ENCODE results near the gene SLC25A12. TPM values are rescaled to one million over a fixed set of nuclear protein-coding genes. Genes with fewer than 3 reads are reported as not detected.

SLC25A12 gene
- polyA plus RNA-seq, 2 of the 4 experiments (the other 2 are of a cell fraction) = 12.5 to 26.8 TPM

GRCh38 chr2:171880774-171881173, 13.3 kb downstream of the SLC25A12 start (continued):
- no peak for TF ChIP-seq E2F6 (IDR thresholded peaks at IDR 0.05; ENCODE audit: borderline replicate concordance, low read depth)

- WGBS (ENCODE audit: missing lambda C conversion rate) = 93% methylated on average over 1 of the region's 1 CpG
- CTCF ChIA-PET = interaction anchor here (1.1 to 1.2 kb wide), 2 partner anchors 10 to 19 kb away, joined by 3 read pairs; no protein-coding TSS in a partner anchor
Observed at GRCh38 chr2:171879865-171880264, 14.2 kb downstream of the SLC25A12 start.

GRCh38 chr2:171878481-171878993, 15.5 kb downstream of the SLC25A12 start:
- CTCF ChIA-PET = interaction anchor here (1.1 kb wide), 1 partner anchor 12 kb away, joined by 3 read pairs; no protein-coding TSS in a partner anchor
- Histone ChIP-seq H3K4me2 (0 out of 3 replicates have a peak overlapping the region, but pooled peaks have one; percentile 4), H3K4me1 (0 out of 3 replicates have a peak, but pooled peaks cover 5% of the 10 kb centered on the region), H3K27ac (no peak overlapping the region), H3K9me3 (no peaks in the 10 kb centered on the region), H3K4me3 (no peak overlapping the region)
- DNase-seq (ENCODE audit: low read depth in 1 of 2, low spot score in 1 of 2) (no peak), ATAC-seq (peak in 1 of 2 experiments; percentile 43; a peak in 1 of 6 replicates), FAIRE-seq (no peak)
- WGBS (ENCODE audit: missing lambda C conversion rate) = 86% methylated on average over 2 of the region's 2 CpGs
- POLR2A ChIA-PET = no interaction called here
- TF ChIP-seq HES2 (IDR thresholded peaks at IDR 0.05) = no peak
- TF ChIP-seq EHF (CRISPR knock-in tag; IDR thresholded peaks at IDR 0.05) = no peak
- TF ChIP-seq USF2 (IDR thresholded peaks at IDR 0.05) = no peak
- TF ChIP-seq CTCF (IDR thresholded peaks at IDR 0.05) = no peak
- TF ChIP-seq ATOH8 (CRISPR knock-in tag; IDR thresholded peaks at IDR 0.05; ENCODE audit: low read depth) = no peak
- no peak for TF ChIP-seq NR3C1 (IDR thresholded peaks at IDR 0.05)
- no peak for TF ChIP-seq PHF8 (IDR thresholded peaks at IDR 0.05; ENCODE audit: borderline replicate concordance, low read depth)
- no peak for TF ChIP-seq ESRRA (IDR thresholded peaks at IDR 0.05; ENCODE audit: borderline replicate concordance, low read length)
- no peak for TF ChIP-seq MAFK (IDR thresholded peaks at IDR 0.05; ENCODE audit: partially characterized antibody)
- TF ChIP-seq BCL3 (IDR thresholded peaks at IDR 0.05) = no peak
- TF ChIP-seq KDM5A (IDR thresholded peaks at IDR 0.05) = no peak
- no peak for TF ChIP-seq E2F6 (IDR thresholded peaks at IDR 0.05; ENCODE audit: borderline replicate concordance, low read depth)

More at GRCh38 chr2:171879865-171880264, 14.2 kb downstream of the SLC25A12 start:
- POLR2A ChIA-PET = no interaction called here
- no peak for TF ChIP-seq KDM1A (IDR thresholded peaks at IDR 0.05; ENCODE audit: low read depth)
- no peak for TF ChIP-seq ATOH8 (CRISPR knock-in tag; IDR thresholded peaks at IDR 0.05; ENCODE audit: low read depth)
- TF ChIP-seq CTCF (IDR thresholded peaks at IDR 0.05) = no peak
- no peak for TF ChIP-seq ZFP36 (IDR thresholded peaks at IDR 0.05; ENCODE audit: borderline replicate concordance, partially characterized antibody)
- TF ChIP-seq EP300 (IDR thresholded peaks at IDR 0.05) = no peak
- no peak for TF ChIP-seq CBX8 (IDR thresholded peaks at IDR 0.05)
- TF ChIP-seq GATA3 (IDR thresholded peaks at IDR 0.05; ENCODE audit: borderline replicate concordance) = no peak
- TF ChIP-seq CHD2 (IDR thresholded peaks at IDR 0.05; ENCODE audit: low read length, partially characterized antibody) = no peak
- TF ChIP-seq FOSL2 (IDR thresholded peaks at IDR 0.05) = no peak
- TF ChIP-seq FOSL2 (CRISPR knock-in tag; IDR thresholded peaks at IDR 0.05) = no peak
- TF ChIP-seq RARB (CRISPR knock-in tag; IDR thresholded peaks at IDR 0.05) = no peak
- TF ChIP-seq CBX2 (IDR thresholded peaks at IDR 0.05; ENCODE audit: borderline replicate concordance, low read depth) = no peak
- TF ChIP-seq ZNF302 (CRISPR knock-in tag; IDR thresholded peaks at IDR 0.05) = no peak
- TF ChIP-seq JUN (IDR thresholded peaks at IDR 0.05) = no peak
- TF ChIP-seq ZSCAN20 (CRISPR knock-in tag; IDR thresholded peaks at IDR 0.05) = no peak
- 0 out of 3 replicates have a peak, but pooled peaks cover 5% of the 10 kb centered on the region for H3K4me1 ChIP-seq
- no peak overlapping the region for H3K4me2 ChIP-seq
- H3K9me3 ChIP-seq = no peaks in the 10 kb centered on the region
- DNase-seq (ENCODE audit: low read depth in 1 of 2, low spot score in 1 of 2) (no peak), FAIRE-seq (peak; percentile 18), ATAC-seq (no peak)
- no peak overlapping the region for H3K27ac ChIP-seq
- H3K4me3 ChIP-seq = no peak overlapping the region
